Kidney (tissue), 14 donors: Measurements from ENCODE around the gene PIK3R1. TPM values are rescaled to one million over a fixed set of nuclear protein-coding genes. Genes with fewer than 3 reads are reported as not detected.

Experiments used
- DNase-seq, 5 donors: peaks; one replicate each; pipeline ENCODE4 v3.0.0-alpha.2; 2013 to 2020
- FAIRE-seq: peaks from 2 replicates; lab custom pipeline; 2012; peaks lifted over from hg19 to GRCh38; lab: Jason Lieb, UNC
- H3K27ac ChIP-seq, 2 donors: one replicate each; pipeline ENCODE4 v1.7.0; 2013; ENCODE audit warnings: low read depth in 2 of 2, low read length in 2 of 2, inconsistent platforms in 1 of 2
- H3K27me3 ChIP-seq: one replicate; pipeline ENCODE4 v1.7.1; 2013; ENCODE audit warnings: low read length, inconsistent platforms; ENCODE audit not compliant: control insufficient read depth, insufficient read depth
- H3K36me3 ChIP-seq, 3 donors: one replicate each; pipeline versions ENCODE4 v1.7.0 to v1.7.1; 2013; ENCODE audit warnings: low read length in 3 of 3, control low read depth in 1 of 3, inconsistent platforms in 1 of 3; ENCODE audit not compliant: insufficient read depth in 3 of 3, control insufficient read depth in 2 of 3
- H3K4me1 ChIP-seq, 3 donors: one replicate each; pipeline versions ENCODE4 v1.7.0 to v1.7.1; 2013; ENCODE audit warnings: low read length in 3 of 3, inconsistent platforms in 1 of 3, low read depth in 1 of 3; ENCODE audit not compliant: control insufficient read depth in 2 of 3, insufficient read depth in 2 of 3
- H3K4me3 ChIP-seq, 3 donors: one replicate each; pipeline versions ENCODE4 v1.7.0 to v1.8.1; 2013; ENCODE audit warnings: low read length in 3 of 3, control low read depth in 1 of 3, inconsistent platforms in 1 of 3
- H3K9ac ChIP-seq, 3 donors: one replicate each; pipeline versions ENCODE4 v1.7.0 to v1.7.1; 2013; ENCODE audit warnings: low read length in 3 of 3, control low read depth in 1 of 3, inconsistent platforms in 1 of 3
- H3K9me3 ChIP-seq, 3 donors: one replicate each; pipeline versions ENCODE4 v1.7.0 to v1.7.1; 2013; ENCODE audit warnings: low read length in 3 of 3, control low read depth in 1 of 3, inconsistent platforms in 1 of 3; ENCODE audit not compliant: control insufficient read depth in 2 of 3, insufficient read depth in 1 of 3
- CTCF ChIP-seq: IDR thresholded peaks from 3 replicates; pipeline ENCODE4 v1.5.1; 2012; ENCODE audit warnings: mild to moderate bottlenecking, moderate library complexity, borderline replicate concordance; ENCODE audit not compliant: insufficient read depth; ENCODE audit errors: extremely low read depth
- intact Hi-C: fragments of 100-400 bp; cut with DNase I; formaldehyde crosslinking; loops from one replicate; pipeline ENCODE4 v1.11.1; 2022
- polyA plus RNA-seq: library from polyadenylated mRNA; stranded (reverse); fragments of 350-450 nt; fragmentation: Illumina TruSeq; extraction: RNeasy Lipid Tissue Mini Kit (QIAGEN cat#74804); gene quantifications from one replicate; pipeline ENCODE4 v1.2.3, GENCODE V29; 2014; ENCODE audit warnings: low read depth, low replicate concordance; ENCODE audit not compliant: insufficient read depth
- total RNA-seq: library from RNA; stranded (reverse); fragmentation: NEBNext Ultra II Directional; extraction: Animal tissue kit (Norgen Biotek cat#: 25700); gene quantifications from one replicate; pipeline ENCODE4 v1.2.1, GENCODE V29; 2021
- donor health status: control.
- donor health status: control.
- donor health status: control.
- donor health status: control.
- donor health status: control.
- donor health status: DM: yes; HTN: yes; CAD: no.
- donor health status: Normal renal cell carcinoma (clear cell type).

Gene PIK3R1
- total and polyA plus RNA-seq, 2 donors from 2014 or later: 26.6 to 138 TPM

- intact Hi-C loops: no loop called here
- H3K9ac ChIP-seq: no peak overlapping the region
- FAIRE-seq (no peak), DNase-seq (no peak)
- no peak overlapping the region for H3K4me3 ChIP-seq
- TF ChIP-seq CTCF: no peak
- H3K36me3 ChIP-seq: no peaks in the 10 kb centered on the region
- no peaks in the 10 kb centered on the region for H3K9me3 ChIP-seq
- H3K27me3 ChIP-seq: no peaks in the 10 kb centered on the region
- H3K27ac ChIP-seq: no peak overlapping the region
- peaks cover 0 to 5% (median 4%) of the 10 kb centered on the region in 3 donors for H3K4me1 ChIP-seq
Measured at GRCh38 chr5:68178579-68178978, 37.0 kb upstream of the PIK3R1 start.

GRCh38 chr5:68180121-68181038 lies 35.2 kb upstream of the PIK3R1 start:
- H3K27ac ChIP-seq: peak overlapping the region in 1 of 2 donors; percentile 13
- TF ChIP-seq CTCF: no peak

GRCh38 chr5:68181039-68181599 lies 34.4 kb upstream of the PIK3R1 start:
- no peak for TF ChIP-seq CTCF
- Histone ChIP-seq H3K9ac (no peak overlapping the region), H3K4me3 (no peak overlapping the region), H3K36me3 (no peaks in the 10 kb centered on the region), H3K27me3 (no peaks in the 10 kb centered on the region), H3K4me1 (peaks cover 0 to 5% (median 4%) of the 10 kb centered on the region in 3 donors), H3K27ac (no peak overlapping the region), H3K9me3 (no peaks in the 10 kb centered on the region)
- intact Hi-C loops: no loop called here
- FAIRE-seq (no peak), DNase-seq (no peak)

More at GRCh38 chr5:68180121-68181038, 35.2 kb upstream of the PIK3R1 start:
- peak overlapping the region in 1 of 3 donors; percentile 6 for H3K9ac ChIP-seq
- intact Hi-C loops: no loop called here
- H3K36me3 ChIP-seq: no peaks in the 10 kb centered on the region
- H3K4me1 ChIP-seq: peaks cover 0 to 5% (median 4%) of the 10 kb centered on the region in 3 donors
- DNase-seq: peak in 1 of 5 donors; percentile 42
- no peak for FAIRE-seq
- no peaks in the 10 kb centered on the region for H3K9me3 ChIP-seq
- H3K4me3 ChIP-seq: no peak overlapping the region
- H3K27me3 ChIP-seq: no peaks in the 10 kb centered on the region
